ENCODE results near the gene MAP1LC3A. TPM values are rescaled to one million over a fixed set of nuclear protein-coding genes. Genes with fewer than 3 reads are reported as not detected.
A peak's percentile ranks its signal among the peaks of the same experiment; 100 is the strongest.

The MAP1LC3A gene
- total RNA-seq, 1 donor, result 29.7 TPM

GRCh38 chr20:34534391-34535165, 23.9 kb upstream of the MAP1LC3A start:
- Histone ChIP-seq H4K20me1 (ENCODE audit: insufficient read depth, low read length) (peaks cover 51% of the 10 kb centered on the region), H2AFZ (ENCODE audit: low read length) (no peak overlapping the region), H3K4me3 (ENCODE audit: insufficient read depth, low read length) (no peak overlapping the region), H3K27ac (ENCODE audit: low read depth, low read length) (no peak overlapping the region), H3K4me1 (ENCODE audit: insufficient read depth, low read length) (peaks cover 3% of the 10 kb centered on the region), H3K36me3 (ENCODE audit: insufficient read depth, low read length) (peaks cover 77% of the 10 kb centered on the region), H3K27me3 (ENCODE audit: insufficient read depth, low read length) (no peaks in the 10 kb centered on the region), H3K9me3 (ENCODE audit: low read depth, low read length) (no peaks in the 10 kb centered on the region), H3K4me2 (ENCODE audit: insufficient read depth, low read length) (no peak overlapping the region), H3K79me2 (ENCODE audit: insufficient read depth, low read length) (peaks cover 43% of the 10 kb centered on the region)
- DNase-seq (ENCODE audit: insufficient read length, low spot score, missing footprints), result no peak
- TF ChIP-seq CTCF (IDR thresholded peaks at IDR 0.05; ENCODE audit: extremely low read depth, low read depth, low read length), result no peak

- Histone ChIP-seq H3K4me2 (ENCODE audit: insufficient read depth, low read length) (no peak overlapping the region), H3K79me2 (ENCODE audit: insufficient read depth, low read length) (peaks cover 35% of the 10 kb centered on the region), H4K20me1 (ENCODE audit: insufficient read depth, low read length) (peaks cover 44% of the 10 kb centered on the region), H3K27ac (ENCODE audit: low read depth, low read length) (no peak overlapping the region), H3K9me3 (ENCODE audit: low read depth, low read length) (no peaks in the 10 kb centered on the region), H3K4me3 (ENCODE audit: insufficient read depth, low read length) (no peak overlapping the region), H3K4me1 (ENCODE audit: insufficient read depth, low read length) (peaks cover 2% of the 10 kb centered on the region), H3K36me3 (ENCODE audit: insufficient read depth, low read length) (peaks cover 76% of the 10 kb centered on the region), H2AFZ (ENCODE audit: low read length) (no peak overlapping the region), H3K27me3 (ENCODE audit: insufficient read depth, low read length) (no peaks in the 10 kb centered on the region)
- no peak for DNase-seq (ENCODE audit: insufficient read length, low spot score, missing footprints)
- TF ChIP-seq CTCF (IDR thresholded peaks at IDR 0.05; ENCODE audit: extremely low read depth, low read depth, low read length), result no peak
Measured at GRCh38 chr20:34535301-34535840, 23.1 kb upstream of the MAP1LC3A start.

GRCh38 chr20:34535857-34536256, 22.7 kb upstream of the MAP1LC3A start:
- H3K79me2 ChIP-seq (ENCODE audit: insufficient read depth, low read length), result peaks cover 31% of the 10 kb centered on the region
- no peak for TF ChIP-seq CTCF (IDR thresholded peaks at IDR 0.05; ENCODE audit: extremely low read depth, low read depth, low read length)
- no peaks in the 10 kb centered on the region for H3K4me1 ChIP-seq (ENCODE audit: insufficient read depth, low read length)
- peak; percentile 68 for DNase-seq (ENCODE audit: insufficient read length, low spot score, missing footprints)
- peaks cover 42% of the 10 kb centered on the region for H4K20me1 ChIP-seq (ENCODE audit: insufficient read depth, low read length)
- peaks cover 76% of the 10 kb centered on the region for H3K36me3 ChIP-seq (ENCODE audit: insufficient read depth, low read length)
- no peaks in the 10 kb centered on the region for H3K9me3 ChIP-seq (ENCODE audit: low read depth, low read length)
- no peak overlapping the region for H3K4me3 ChIP-seq (ENCODE audit: insufficient read depth, low read length)
- no peak overlapping the region for H3K4me2 ChIP-seq (ENCODE audit: insufficient read depth, low read length)
- H3K27ac ChIP-seq (ENCODE audit: low read depth, low read length), result no peak overlapping the region
- H3K27me3 ChIP-seq (ENCODE audit: insufficient read depth, low read length), result no peaks in the 10 kb centered on the region
- no peak overlapping the region for H2AFZ ChIP-seq (ENCODE audit: low read length)

GRCh38 chr20:34536798-34537394, 21.6 kb upstream of the MAP1LC3A start:
- DNase-seq (ENCODE audit: insufficient read length, low spot score, missing footprints), result peak; percentile 63
- Histone ChIP-seq H3K36me3 (ENCODE audit: insufficient read depth, low read length) (peaks cover 79% of the 10 kb centered on the region), H2AFZ (ENCODE audit: low read length) (no peak overlapping the region)

More at GRCh38 chr20:34536798-34537394, 21.6 kb upstream of the MAP1LC3A start:
- H3K27me3 ChIP-seq (ENCODE audit: insufficient read depth, low read length), result no peaks in the 10 kb centered on the region
- H3K4me3 ChIP-seq (ENCODE audit: insufficient read depth, low read length), result no peak overlapping the region
- peak; percentile 39 for TF ChIP-seq CTCF (IDR thresholded peaks at IDR 0.05; ENCODE audit: extremely low read depth, low read depth, low read length)
- H3K9me3 ChIP-seq (ENCODE audit: low read depth, low read length), result no peaks in the 10 kb centered on the region
- no peak overlapping the region for H3K4me2 ChIP-seq (ENCODE audit: insufficient read depth, low read length)
- H4K20me1 ChIP-seq (ENCODE audit: insufficient read depth, low read length), result peaks cover 33% of the 10 kb centered on the region
- H3K4me1 ChIP-seq (ENCODE audit: insufficient read depth, low read length), result no peaks in the 10 kb centered on the region
- H3K79me2 ChIP-seq (ENCODE audit: insufficient read depth, low read length), result peaks cover 20% of the 10 kb centered on the region
- H3K27ac ChIP-seq (ENCODE audit: low read depth, low read length), result no peak overlapping the region

Measured in osteoblast (primary cell).